ENCODE measurements around the gene THAP11. TPM values are rescaled to one million over a fixed set of nuclear protein-coding genes. Genes with fewer than 3 reads are reported as not detected.

The THAP11 gene
- total and polyA plus RNA-seq, 2 of the 13 experiments (the other 11 are each of a cell fraction or from before 2014, with no cell fraction given) = 44.2 to 53.4 TPM

GRCh38 chr16:67833030-67833414 lies 9.1 kb upstream of the THAP11 start:
- Histone ChIP-seq H3K36me3 (replicated peaks in 1 of 2; ENCODE audit: control insufficient read depth in 1 of 2, insufficient read depth in 2 of 2, low read length in 2 of 2) (peaks cover 19 to 41% of the 10 kb centered on the region in 2 experiments), H3K4me3 (replicated peaks in 1 of 3; ENCODE audit: insufficient read depth in 1 of 3, low read depth in 2 of 3, low read length in 3 of 3) (peak overlapping the region; percentile 75 to 91 (median 75)), H3K27ac (ENCODE audit: extremely low read length, insufficient read depth, low read length) (peak overlapping the region; percentile 59), H3K27me3 (ENCODE audit: control insufficient read depth in 1 of 2, insufficient read depth in 2 of 2, low read length in 2 of 2) (no peaks in the 10 kb centered on the region; a peak in 1 of 5 replicates), H4K20me1 (ENCODE audit: insufficient read depth, low read length) (no peaks in the 10 kb centered on the region), H3K9me3 (ENCODE audit: low read length) (no peaks in the 10 kb centered on the region), H3K4me1 (ENCODE audit: insufficient read depth, low read length) (peaks cover 31% of the 10 kb centered on the region), H2AFZ (ENCODE audit: low read length) (no peak overlapping the region), H3K79me2 (ENCODE audit: insufficient read depth, low read length) (peaks cover 16% of the 10 kb centered on the region), H3K9ac (ENCODE audit: insufficient read depth, low read depth, low read length) (peak overlapping the region; percentile 92), H3K4me2 (ENCODE audit: low read depth, low read length) (peak overlapping the region; percentile 99)
- intact Hi-C loops (cut with micrococcal nuclease; ENCODE audit: unreplicated experiment) = no loop called here
- 0% methylated on average over 2 of the region's 3 CpGs for WGBS (ENCODE audit: low lambda C conversion rate)
- in situ Hi-C loops (cut with HindIII; ENCODE audit: extremely low pct_ligation_motif_present, low pct_unique_long_range_greater_than_20kb) = no loop called here
- ChIA-PET POLR2A (interaction anchor here (0.7 to 4.1 kb wide), 10 partner anchors 11 to 252 kb away, joined by 3 to 47 read pairs (median 9); partner anchors contain the start of genes CENPT, NFATC3, NUTF2 and RANBP10), CTCF (ENCODE audit: low intra/inter-chr PET ratio, low total read pairs) (interaction anchor here (1.3 kb wide), 1 partner anchor 17 kb away, joined by 3 read pairs; no protein-coding TSS in a partner anchor)
- FAIRE-seq = no peak
- DNase-seq (ENCODE audit: low spot score) = no peak
- peak; percentile 15 for ATAC-seq
- no TSS peak for BruUV-seq (replicated peaks)
- TF ChIP-seq ZNF512B (CRISPR knock-in tag; IDR thresholded peaks at IDR 0.05; ENCODE audit: borderline replicate concordance) = no peak
- TF ChIP-seq ZMYM3 (CRISPR knock-in tag; IDR thresholded peaks at IDR 0.05) = 0 out of 2 replicates have a peak, but pooled peaks have one; percentile 6
- peak; percentile 67; the same call in 1 of the 2 replicates for TF ChIP-seq ZNF550 (CRISPR knock-in tag; IDR thresholded peaks at IDR 0.05; ENCODE audit: borderline replicate concordance)
- 0 out of 2 replicates have a peak, but pooled peaks have one; percentile 33 for TF ChIP-seq ZNF318 (CRISPR knock-in tag; IDR thresholded peaks at IDR 0.05)
- TF ChIP-seq MLXIP (CRISPR knock-in tag; IDR thresholded peaks at IDR 0.05; ENCODE audit: borderline replicate concordance) = no peak
- TF ChIP-seq ZNF784 (CRISPR knock-in tag; IDR thresholded peaks at IDR 0.05; ENCODE audit: borderline replicate concordance) = no peak
- TF ChIP-seq ZFP82 (CRISPR knock-in tag; IDR thresholded peaks at IDR 0.05; ENCODE audit: borderline replicate concordance) = peak; percentile 45; the same call in 1 of the 2 replicates

Data from HepG2 (cell line).